ENCODE data around the gene ALKBH5.

ALKBH5 gene

GRCh38 chr17:18159551-18160120 lies 24.0 kb upstream of the ALKBH5 start:
- Histone ChIP-seq H3K36me3 (ENCODE audit: low read depth) (no peaks in the 10 kb centered on the region), H3K9me3 (ENCODE audit: severe bottlenecking) (no peaks in the 10 kb centered on the region), H3K4me1 (ENCODE audit: insufficient read depth, poor library complexity, severe bottlenecking) (peaks cover 3% of the 10 kb centered on the region), H3K4me3 (ENCODE audit: severe bottlenecking) (no peak overlapping the region), H3K27ac (ENCODE audit: poor library complexity, severe bottlenecking) (no peak overlapping the region), H3K27me3 (ENCODE audit: insufficient read depth, poor library complexity, severe bottlenecking) (no peaks in the 10 kb centered on the region)
- ATAC-seq (ENCODE audit: low read depth), result no peak
- DNase-seq (ENCODE audit: low spot score), result no peak
- TF ChIP-seq, protein P1, sequence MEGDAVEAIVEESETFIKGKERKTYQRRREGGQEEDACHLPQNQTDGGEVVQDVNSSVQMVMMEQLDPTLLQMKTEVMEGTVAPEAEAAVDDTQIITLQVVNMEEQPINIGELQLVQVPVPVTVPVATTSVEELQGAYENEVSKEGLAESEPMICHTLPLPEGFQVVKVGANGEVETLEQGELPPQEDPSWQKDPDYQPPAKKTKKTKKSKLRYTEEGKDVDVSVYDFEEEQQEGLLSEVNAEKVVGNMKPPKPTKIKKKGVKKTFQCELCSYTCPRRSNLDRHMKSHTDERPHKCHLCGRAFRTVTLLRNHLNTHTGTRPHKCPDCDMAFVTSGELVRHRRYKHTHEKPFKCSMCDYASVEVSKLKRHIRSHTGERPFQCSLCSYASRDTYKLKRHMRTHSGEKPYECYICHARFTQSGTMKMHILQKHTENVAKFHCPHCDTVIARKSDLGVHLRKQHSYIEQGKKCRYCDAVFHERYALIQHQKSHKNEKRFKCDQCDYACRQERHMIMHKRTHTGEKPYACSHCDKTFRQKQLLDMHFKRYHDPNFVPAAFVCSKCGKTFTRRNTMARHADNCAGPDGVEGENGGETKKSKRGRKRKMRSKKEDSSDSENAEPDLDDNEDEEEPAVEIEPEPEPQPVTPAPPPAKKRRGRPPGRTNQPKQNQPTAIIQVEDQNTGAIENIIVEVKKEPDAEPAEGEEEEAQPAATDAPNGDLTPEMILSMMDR (IDR thresholded peaks at IDR 0.05; ENCODE audit: poor library complexity, severe bottlenecking), result no peak

GRCh38 chr17:18160128-18160856 lies 23.3 kb upstream of the ALKBH5 start:
- no peak overlapping the region for H3K4me3 ChIP-seq (ENCODE audit: severe bottlenecking)
- no peaks in the 10 kb centered on the region for H3K27me3 ChIP-seq (ENCODE audit: insufficient read depth, poor library complexity, severe bottlenecking)
- TF ChIP-seq, protein P1 (IDR thresholded peaks at IDR 0.05; ENCODE audit: poor library complexity, severe bottlenecking), result no peak
- ATAC-seq (ENCODE audit: low read depth) (no peak), DNase-seq (ENCODE audit: low spot score) (no peak)
- H3K9me3 ChIP-seq (ENCODE audit: severe bottlenecking), result no peaks in the 10 kb centered on the region
- no peak overlapping the region for H3K27ac ChIP-seq (ENCODE audit: poor library complexity, severe bottlenecking)
- H3K36me3 ChIP-seq (ENCODE audit: low read depth), result no peaks in the 10 kb centered on the region
- peaks cover 3% of the 10 kb centered on the region for H3K4me1 ChIP-seq (ENCODE audit: insufficient read depth, poor library complexity, severe bottlenecking)

DNA sequence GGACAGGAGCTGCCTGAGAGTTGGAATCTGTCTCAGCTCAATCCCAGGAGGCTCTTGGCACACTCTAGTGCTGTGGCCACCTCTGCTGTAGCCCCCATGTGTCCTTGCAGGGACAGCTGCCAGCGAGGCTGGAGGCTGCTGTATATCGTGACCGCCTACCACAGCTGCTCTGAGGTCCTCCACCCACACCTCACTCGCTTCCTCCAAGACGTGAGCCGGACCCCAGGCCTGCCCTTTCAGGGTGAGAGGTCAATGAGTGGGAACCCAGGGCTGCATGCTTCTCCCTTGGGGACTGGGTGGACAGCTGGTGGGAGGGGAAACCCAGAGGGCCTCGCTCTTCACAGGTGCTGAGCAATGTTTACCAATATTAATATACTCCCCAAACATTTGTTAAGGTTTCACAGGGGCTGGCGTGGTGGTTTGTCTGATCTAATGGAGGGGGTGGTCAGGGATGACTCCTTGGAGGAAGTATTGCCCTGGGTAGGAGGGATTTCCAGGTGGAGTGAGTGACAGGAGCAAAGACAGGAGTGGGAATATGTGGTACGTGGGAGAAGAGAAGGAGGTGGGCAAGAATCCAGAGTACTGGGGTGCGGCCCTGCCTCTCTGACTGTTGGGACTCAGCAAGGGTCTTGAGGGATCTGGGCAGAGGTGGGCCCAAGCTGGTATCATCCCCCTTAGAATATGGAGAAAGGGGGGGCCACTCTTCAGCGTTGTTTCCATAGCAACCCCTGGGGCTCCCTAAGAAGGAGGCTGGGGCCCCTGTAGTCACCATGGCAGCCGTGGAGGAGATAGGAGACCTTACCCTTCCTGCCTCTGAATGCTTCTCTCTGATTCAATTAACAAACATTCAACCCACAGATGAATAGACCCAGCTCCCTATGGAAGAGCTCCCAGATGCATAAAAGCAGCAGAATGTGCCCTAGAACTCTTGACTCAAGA lies 22.2 kb upstream of the ALKBH5 start:
- ATAC-seq (ENCODE audit: low read depth), result no peak

DNA sequence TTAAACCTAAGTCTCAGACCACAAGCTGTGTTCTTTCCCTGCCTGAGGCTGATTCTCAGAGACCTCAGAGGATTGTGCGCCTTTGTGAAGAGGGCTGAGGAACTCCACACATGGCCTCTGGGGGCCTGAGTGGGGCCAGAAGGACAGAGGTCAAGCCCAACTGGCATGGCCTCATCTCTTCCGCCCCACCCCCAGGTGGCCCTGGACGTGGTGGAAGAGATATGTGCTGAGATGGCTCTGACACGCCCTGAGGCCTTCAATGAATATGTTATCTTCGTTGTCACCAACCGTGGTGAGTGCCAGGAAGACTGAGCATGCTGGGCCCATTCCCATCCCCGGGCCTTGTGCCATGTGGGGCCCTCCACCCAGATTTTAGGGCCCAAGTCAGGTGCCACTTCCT lies 20.1 kb upstream of the ALKBH5 start:
- H3K27me3 ChIP-seq (ENCODE audit: insufficient read depth, poor library complexity, severe bottlenecking), result no peaks in the 10 kb centered on the region
- H3K9me3 ChIP-seq (ENCODE audit: severe bottlenecking), result no peaks in the 10 kb centered on the region
- TF ChIP-seq, protein P1 (IDR thresholded peaks at IDR 0.05; ENCODE audit: poor library complexity, severe bottlenecking), result no peak
- no peaks in the 10 kb centered on the region for H3K36me3 ChIP-seq (ENCODE audit: low read depth)
- DNase-seq (ENCODE audit: low spot score), result no peak
- no peak for ATAC-seq (ENCODE audit: low read depth)
- H3K27ac ChIP-seq (ENCODE audit: poor library complexity, severe bottlenecking), result no peak overlapping the region
- H3K4me3 ChIP-seq (ENCODE audit: severe bottlenecking), result no peak overlapping the region
- H3K4me1 ChIP-seq (ENCODE audit: insufficient read depth, poor library complexity, severe bottlenecking), result no peaks in the 10 kb centered on the region

More for the DNA sequence above, 22.2 kb upstream of the ALKBH5 start:
- Histone ChIP-seq H3K9me3 (ENCODE audit: severe bottlenecking) (no peaks in the 10 kb centered on the region), H3K4me1 (ENCODE audit: insufficient read depth, poor library complexity, severe bottlenecking) (peaks cover 2% of the 10 kb centered on the region), H3K27ac (ENCODE audit: poor library complexity, severe bottlenecking) (no peak overlapping the region), H3K36me3 (ENCODE audit: low read depth) (no peaks in the 10 kb centered on the region), H3K4me3 (ENCODE audit: severe bottlenecking) (no peak overlapping the region), H3K27me3 (ENCODE audit: insufficient read depth, poor library complexity, severe bottlenecking) (no peaks in the 10 kb centered on the region)
- DNase-seq (ENCODE audit: low spot score), result no peak
- TF ChIP-seq, protein P1 (IDR thresholded peaks at IDR 0.05; ENCODE audit: poor library complexity, severe bottlenecking), result no peak

Data from RWPE2 (cell line).